ENCODE measurements around the gene UQCR10. TPM values are rescaled to one million over a fixed set of nuclear protein-coding genes. Genes with fewer than 3 reads are reported as not detected.

The UQCR10 gene
- total and polyA plus RNA-seq, 2 donors, result 154 to 157 TPM

DNA sequence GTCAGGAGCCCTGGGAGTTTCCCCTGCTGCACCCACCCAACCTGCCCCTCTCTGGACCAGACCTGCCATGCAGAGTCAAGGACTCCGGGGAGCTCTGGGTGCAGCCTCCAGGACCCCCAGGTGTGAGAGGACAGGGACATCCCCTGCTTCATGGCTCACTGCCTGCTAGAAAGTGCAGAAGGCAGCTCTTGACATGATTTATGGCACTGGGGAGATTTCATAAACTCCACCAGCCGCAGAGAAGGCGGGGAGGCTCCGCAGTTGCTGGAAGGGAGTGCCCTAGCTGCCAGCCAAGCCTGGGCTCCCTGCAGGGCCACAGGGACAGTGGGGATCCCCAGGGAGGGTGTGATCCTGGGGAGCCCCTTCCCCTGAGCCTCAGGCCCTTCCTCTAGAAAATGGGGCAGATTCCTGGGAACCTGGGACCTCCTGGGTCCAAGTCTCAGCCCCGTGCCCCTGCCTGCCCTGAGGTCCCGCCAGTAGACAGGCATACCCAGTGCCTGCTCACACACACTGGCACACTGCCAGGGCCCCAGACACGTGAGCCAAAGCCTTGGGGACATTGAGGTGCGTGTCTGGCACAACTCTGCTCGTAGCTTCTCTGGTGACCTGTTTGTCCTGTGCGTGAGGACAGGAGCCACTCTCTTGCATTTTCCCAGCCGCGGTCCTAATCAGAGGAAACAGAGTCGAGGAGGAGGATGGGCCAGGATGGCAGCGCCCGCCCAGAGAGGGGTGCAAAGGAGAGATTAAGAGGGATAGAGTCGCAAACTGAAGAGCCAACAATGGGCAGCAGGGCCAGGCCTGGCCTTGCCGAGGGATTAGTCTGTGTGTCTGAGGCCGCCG, 33.6 kb upstream of the UQCR10 start:
- Histone ChIP-seq H3K4me1 (ENCODE audit: control insufficient read depth in 2 of 2, insufficient read depth in 2 of 2, low read length in 2 of 2) (peaks cover 0 to 2% of the 10 kb centered on the region in 2 donors), H3K9me3 (ENCODE audit: control insufficient read depth in 2 of 2, insufficient read depth in 1 of 2, low read length in 1 of 2) (no peaks in the 10 kb centered on the region), H3K4me3 (ENCODE audit: low read length in 2 of 2) (no peak overlapping the region), H3K27me3 (ENCODE audit: control insufficient read depth in 2 of 2, insufficient read depth in 1 of 2, low read length in 1 of 2) (no peaks in the 10 kb centered on the region), H3K27ac (ENCODE audit: low read depth in 1 of 2, low read length in 1 of 2) (no peak overlapping the region), H3K36me3 (ENCODE audit: control insufficient read depth in 2 of 2, insufficient read depth in 2 of 2, low read length in 1 of 2) (peaks cover 3 to 42% of the 10 kb centered on the region in 2 donors)
- peak in 1 of 9 donors; percentile 5 for DNase-seq (ENCODE audit: low read depth in 6 of 9, low spot score in 9 of 9)
- 79% methylated on average over 19 of the region's 19 CpGs for WGBS

DNA sequence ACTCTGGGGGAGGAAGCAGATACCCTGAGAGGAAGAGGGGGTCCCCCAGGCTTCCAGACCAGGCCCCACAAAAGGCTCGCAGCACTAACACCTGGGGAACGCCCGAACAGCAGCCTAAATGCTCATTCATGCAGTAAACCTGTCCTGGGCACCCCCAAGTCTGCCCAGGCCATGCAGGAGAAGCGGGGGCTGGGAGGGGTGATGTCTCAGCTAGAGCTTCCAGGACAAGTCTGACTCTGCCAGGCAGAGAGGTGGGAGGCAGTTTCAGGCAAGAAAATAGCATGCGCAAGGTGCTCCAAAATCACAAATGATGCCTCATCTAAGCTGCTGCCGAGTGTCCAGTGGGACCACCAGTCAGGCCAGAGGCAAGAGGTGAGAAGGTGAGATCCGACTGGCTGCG, 32.8 kb upstream of the UQCR10 start:
- Histone ChIP-seq H3K27ac (ENCODE audit: low read depth in 1 of 2, low read length in 1 of 2) (no peak overlapping the region), H3K36me3 (ENCODE audit: control insufficient read depth in 2 of 2, insufficient read depth in 2 of 2, low read length in 1 of 2) (peaks cover 8 to 49% of the 10 kb centered on the region in 2 donors), H3K27me3 (ENCODE audit: control insufficient read depth in 2 of 2, insufficient read depth in 1 of 2, low read length in 1 of 2) (no peaks in the 10 kb centered on the region), H3K4me3 (ENCODE audit: low read length in 2 of 2) (no peak overlapping the region), H3K4me1 (ENCODE audit: control insufficient read depth in 2 of 2, insufficient read depth in 2 of 2, low read length in 2 of 2) (peaks cover 0 to 2% of the 10 kb centered on the region in 2 donors), H3K9me3 (ENCODE audit: control insufficient read depth in 2 of 2, insufficient read depth in 1 of 2, low read length in 1 of 2) (no peaks in the 10 kb centered on the region)
- no peak for DNase-seq (ENCODE audit: low read depth in 6 of 9, low spot score in 9 of 9)
- 94% methylated on average over 8 of the region's 8 CpGs for WGBS

DNA sequence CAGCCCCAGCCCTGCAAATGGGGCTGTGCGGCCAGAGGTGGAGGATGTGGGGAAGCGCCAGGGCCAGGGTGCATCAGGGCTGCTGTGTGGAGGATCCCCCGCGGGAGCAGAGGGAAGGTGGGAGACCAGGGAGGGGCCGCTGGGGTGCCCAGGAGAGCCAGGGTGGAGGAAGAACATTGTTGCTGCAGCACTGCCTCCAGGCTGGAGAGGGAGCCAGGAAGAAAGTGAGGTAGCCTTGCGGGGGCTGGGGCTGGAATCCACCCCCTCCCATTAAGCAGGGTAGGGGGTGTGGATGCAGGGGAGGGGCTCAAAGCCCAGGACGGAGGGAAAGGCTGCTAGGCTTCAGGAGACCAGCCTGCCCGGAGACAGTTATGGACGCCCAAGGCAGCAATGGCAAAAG, 32.3 kb upstream of the UQCR10 start:
- peaks cover 12 to 52% of the 10 kb centered on the region in 2 donors for H3K36me3 ChIP-seq (ENCODE audit: control insufficient read depth in 2 of 2, insufficient read depth in 2 of 2, low read length in 1 of 2)
- no peaks in the 10 kb centered on the region for H3K9me3 ChIP-seq (ENCODE audit: control insufficient read depth in 2 of 2, insufficient read depth in 1 of 2, low read length in 1 of 2)
- H3K4me3 ChIP-seq (ENCODE audit: low read length in 2 of 2), result no peak overlapping the region
- WGBS, result 96% methylated on average over 9 of the region's 9 CpGs
- no peaks in the 10 kb centered on the region for H3K27me3 ChIP-seq (ENCODE audit: control insufficient read depth in 2 of 2, insufficient read depth in 1 of 2, low read length in 1 of 2)
- peaks cover 0 to 2% of the 10 kb centered on the region in 2 donors for H3K4me1 ChIP-seq (ENCODE audit: control insufficient read depth in 2 of 2, insufficient read depth in 2 of 2, low read length in 2 of 2)
- H3K27ac ChIP-seq (ENCODE audit: low read depth in 1 of 2, low read length in 1 of 2), result no peak overlapping the region
- DNase-seq (ENCODE audit: low read depth in 6 of 9, low spot score in 9 of 9), result no peak

DNA sequence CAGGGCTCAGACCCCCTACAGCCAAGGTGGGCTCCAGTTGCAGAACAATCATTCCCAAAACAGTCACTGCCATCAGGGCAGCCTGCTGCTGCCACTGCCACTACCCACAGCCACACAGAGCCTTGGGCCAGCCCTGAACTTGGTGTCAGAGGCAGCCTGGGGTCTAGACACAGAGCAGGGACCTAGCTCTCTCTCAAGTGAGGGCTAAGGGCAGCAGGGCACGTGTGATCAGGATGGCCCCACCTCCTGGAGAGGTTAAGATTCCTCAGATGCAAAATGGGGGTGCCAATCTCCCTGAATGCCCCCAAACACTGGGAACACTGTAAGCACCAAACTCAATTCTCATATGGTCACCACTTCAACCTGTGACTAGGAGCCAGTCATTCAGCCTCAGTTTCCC, 31.8 kb upstream of the UQCR10 start:
- Histone ChIP-seq H3K4me3 (ENCODE audit: low read length in 2 of 2) (no peak overlapping the region), H3K9me3 (ENCODE audit: control insufficient read depth in 2 of 2, insufficient read depth in 1 of 2, low read length in 1 of 2) (no peaks in the 10 kb centered on the region), H3K27ac (ENCODE audit: low read depth in 1 of 2, low read length in 1 of 2) (no peak overlapping the region), H3K36me3 (ENCODE audit: control insufficient read depth in 2 of 2, insufficient read depth in 2 of 2, low read length in 1 of 2) (peaks cover 16 to 52% of the 10 kb centered on the region in 2 donors), H3K4me1 (ENCODE audit: control insufficient read depth in 2 of 2, insufficient read depth in 2 of 2, low read length in 2 of 2) (peaks cover 0 to 2% of the 10 kb centered on the region in 2 donors), H3K27me3 (ENCODE audit: control insufficient read depth in 2 of 2, insufficient read depth in 1 of 2, low read length in 1 of 2) (no peaks in the 10 kb centered on the region)
- DNase-seq (ENCODE audit: low read depth in 6 of 9, low spot score in 9 of 9), result no peak
- 90% methylated on average over 1 of the region's 1 CpG for WGBS

DNA sequence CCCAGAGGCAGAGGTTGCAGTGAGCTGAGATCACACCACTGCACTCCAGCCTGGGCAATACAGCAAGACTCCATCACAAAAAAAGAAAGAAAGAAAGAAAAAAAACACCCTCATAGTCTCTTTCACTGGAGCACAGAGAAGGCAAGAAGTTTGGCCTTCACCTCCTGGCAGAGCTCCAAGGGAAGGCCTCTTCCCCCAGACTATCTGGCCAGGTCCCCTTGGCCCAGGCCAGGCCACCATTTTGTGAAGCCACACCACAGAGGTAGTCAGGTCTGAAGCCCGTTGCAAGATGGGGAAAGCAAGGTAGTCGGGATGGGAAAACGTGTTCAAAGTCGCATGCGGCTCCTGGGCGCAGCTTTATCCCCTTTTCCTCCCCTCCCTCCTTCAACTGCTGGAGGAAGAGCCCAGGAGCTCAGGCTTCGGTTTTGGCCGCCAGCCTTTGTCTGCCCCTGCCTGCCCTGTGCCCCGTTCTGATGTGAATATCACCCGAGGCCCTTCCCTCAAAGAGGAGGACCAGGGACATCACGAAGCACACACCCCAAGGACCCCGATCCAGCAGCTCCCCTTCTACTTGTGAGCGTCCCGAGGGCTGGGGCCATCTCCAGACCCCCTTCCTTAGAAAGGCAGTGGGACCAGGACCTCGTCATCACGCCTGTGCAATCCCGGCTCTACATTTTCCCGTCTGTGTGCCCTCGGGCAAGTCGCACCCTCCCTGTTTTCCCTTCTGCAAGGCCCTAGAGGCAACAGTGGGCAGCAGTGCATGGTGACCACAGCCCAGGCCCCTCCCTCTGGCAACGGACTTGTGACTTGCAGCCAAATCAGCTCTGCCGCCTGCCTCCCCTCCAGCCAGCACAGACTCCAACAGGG, 29.7 kb upstream of the UQCR10 start:
- H3K4me1 ChIP-seq (ENCODE audit: control insufficient read depth in 2 of 2, insufficient read depth in 2 of 2, low read length in 2 of 2), result peaks cover 7 to 15% of the 10 kb centered on the region in 2 donors
- DNase-seq (ENCODE audit: low read depth in 6 of 9, low spot score in 9 of 9), result no peak
- no peaks in the 10 kb centered on the region for H3K9me3 ChIP-seq (ENCODE audit: control insufficient read depth in 2 of 2, insufficient read depth in 1 of 2, low read length in 1 of 2)
- H3K27ac ChIP-seq (ENCODE audit: low read depth in 1 of 2, low read length in 1 of 2), result no peak overlapping the region
- no peak overlapping the region for H3K4me3 ChIP-seq (ENCODE audit: low read length in 2 of 2)
- whole genome bisulfite sequencing, result 96% methylated on average over 22 of the region's 22 CpGs
- H3K27me3 ChIP-seq (ENCODE audit: control insufficient read depth in 2 of 2, insufficient read depth in 1 of 2, low read length in 1 of 2), result no peaks in the 10 kb centered on the region
- H3K36me3 ChIP-seq (ENCODE audit: control insufficient read depth in 2 of 2, insufficient read depth in 2 of 2, low read length in 1 of 2), result peaks cover 24 to 54% of the 10 kb centered on the region in 2 donors

- Histone ChIP-seq H3K4me1 (ENCODE audit: control insufficient read depth in 2 of 2, insufficient read depth in 2 of 2, low read length in 2 of 2) (peaks cover 9 to 22% of the 10 kb centered on the region in 2 donors), H3K27ac (ENCODE audit: low read depth in 1 of 2, low read length in 1 of 2) (no peak overlapping the region), H3K4me3 (ENCODE audit: low read length in 2 of 2) (no peak overlapping the region), H3K9me3 (ENCODE audit: control insufficient read depth in 2 of 2, insufficient read depth in 1 of 2, low read length in 1 of 2) (no peaks in the 10 kb centered on the region), H3K36me3 (ENCODE audit: control insufficient read depth in 2 of 2, insufficient read depth in 2 of 2, low read length in 1 of 2) (peaks cover 24 to 49% of the 10 kb centered on the region in 2 donors), H3K27me3 (ENCODE audit: control insufficient read depth in 2 of 2, insufficient read depth in 1 of 2, low read length in 1 of 2) (no peaks in the 10 kb centered on the region)
- WGBS, result 97% methylated on average over 15 of the region's 15 CpGs
- no peak for DNase-seq (ENCODE audit: low read depth in 6 of 9, low spot score in 9 of 9)
These were observed 28.9 kb upstream of the UQCR10 start for GRCh38 chr22:29738118-29738815.

DNA sequence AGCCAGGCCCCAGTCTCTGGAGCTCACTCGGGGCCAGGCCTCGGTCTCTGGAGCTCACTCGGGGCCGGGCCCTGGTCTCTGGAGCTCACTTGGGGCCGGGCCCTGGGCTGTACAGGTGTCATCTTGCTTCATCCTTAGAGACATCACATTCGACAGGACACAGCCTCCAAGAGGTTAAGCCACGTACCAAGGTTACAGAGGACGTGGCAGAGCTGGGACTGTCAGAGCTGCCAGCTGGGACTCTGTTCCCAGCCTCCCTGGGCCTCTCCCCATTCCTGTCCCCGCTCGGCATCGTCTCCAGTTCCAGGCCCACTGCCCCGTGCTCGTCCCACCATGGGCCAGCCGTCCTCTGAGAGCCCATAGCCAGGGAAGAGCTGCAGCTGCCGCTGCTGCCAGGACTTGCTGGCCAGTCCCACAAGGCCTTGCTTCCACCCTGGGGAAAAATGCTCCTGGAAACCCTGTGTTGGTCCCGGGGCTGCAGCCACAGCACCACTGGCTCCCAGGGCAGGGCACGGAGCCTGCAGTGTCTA, 27.8 kb upstream of the UQCR10 start:
- Histone ChIP-seq H3K4me3 (ENCODE audit: low read length in 2 of 2) (no peak overlapping the region), H3K27me3 (ENCODE audit: control insufficient read depth in 2 of 2, insufficient read depth in 1 of 2, low read length in 1 of 2) (no peaks in the 10 kb centered on the region), H3K36me3 (ENCODE audit: control insufficient read depth in 2 of 2, insufficient read depth in 2 of 2, low read length in 1 of 2) (peaks cover 24 to 45% of the 10 kb centered on the region in 2 donors), H3K9me3 (ENCODE audit: control insufficient read depth in 2 of 2, insufficient read depth in 1 of 2, low read length in 1 of 2) (no peaks in the 10 kb centered on the region), H3K4me1 (ENCODE audit: control insufficient read depth in 2 of 2, insufficient read depth in 2 of 2, low read length in 2 of 2) (peaks cover 9 to 20% of the 10 kb centered on the region in 2 donors), H3K27ac (ENCODE audit: low read depth in 1 of 2, low read length in 1 of 2) (no peak overlapping the region)
- DNase-seq (ENCODE audit: low read depth in 6 of 9, low spot score in 9 of 9), result no peak
- WGBS, result 96% methylated on average over 17 of the region's 17 CpGs

GRCh38 chr22:29740216-29740615, 27.0 kb upstream of the UQCR10 start:
- Histone ChIP-seq H3K27me3 (ENCODE audit: control insufficient read depth in 2 of 2, insufficient read depth in 1 of 2, low read length in 1 of 2) (no peaks in the 10 kb centered on the region), H3K4me3 (ENCODE audit: low read length in 2 of 2) (no peak overlapping the region), H3K4me1 (ENCODE audit: control insufficient read depth in 2 of 2, insufficient read depth in 2 of 2, low read length in 2 of 2) (peaks cover 9 to 20% of the 10 kb centered on the region in 2 donors), H3K27ac (ENCODE audit: low read depth in 1 of 2, low read length in 1 of 2) (no peak overlapping the region), H3K9me3 (ENCODE audit: control insufficient read depth in 2 of 2, insufficient read depth in 1 of 2, low read length in 1 of 2) (no peaks in the 10 kb centered on the region), H3K36me3 (ENCODE audit: control insufficient read depth in 2 of 2, insufficient read depth in 2 of 2, low read length in 1 of 2) (peaks cover 24 to 40% of the 10 kb centered on the region in 2 donors)
- over 99% methylated on average over 5 of the region's 5 CpGs for WGBS
- no peak for DNase-seq (ENCODE audit: low read depth in 6 of 9, low spot score in 9 of 9)

Measured in thymus (tissue), 11 donors.